ENCODE data around the gene RARS2. TPM values are rescaled to one million over a fixed set of nuclear protein-coding genes. Genes with fewer than 3 reads are reported as not detected.

The RARS2 gene
- total and polyA plus RNA-seq, 4 donors = 15.6 to 40.5 (median 24.4) TPM

- no peak overlapping the region for H3K4me3 ChIP-seq
- H3K9ac ChIP-seq (ENCODE audit: insufficient read depth in 1 of 2, low read length in 2 of 2) = no peak overlapping the region
- H3K27me3 ChIP-seq (ENCODE audit: control insufficient read depth in 3 of 3, insufficient read depth in 3 of 3, low read length in 2 of 3) = no peaks in the 10 kb centered on the region
- 83 to 88% methylated on average over 1 of the region's 1 CpG for WGBS, 2 donors
- peaks cover 0 to 30% (median 14%) of the 10 kb centered on the region in 4 donors for H3K36me3 ChIP-seq (ENCODE audit: control insufficient read depth in 4 of 4, insufficient read depth in 4 of 4, low read length in 4 of 4)
- no peak for TF ChIP-seq CTCF (IDR thresholded peaks at IDR 0.05; ENCODE audit: control extremely low read depth, extremely low read depth)
- no peaks in the 10 kb centered on the region for H3K9me3 ChIP-seq (ENCODE audit: control insufficient read depth in 4 of 4, insufficient read depth in 3 of 4, low read length in 3 of 4)
- ATAC-seq (ENCODE audit: insufficient read depth, low FRiP score) (no peak), DNase-seq (no peak)
- no peaks in the 10 kb centered on the region for H3K4me1 ChIP-seq (ENCODE audit: control insufficient read depth in 5 of 5, insufficient read depth in 5 of 5, low read length in 5 of 5)
- no peak overlapping the region for H3K27ac ChIP-seq (ENCODE audit: low read depth in 1 of 2, low read length in 1 of 2)
Measured at GRCh38 chr6:87561017-87561416, 28.8 kb downstream of the RARS2 start.

GRCh38 chr6:87558446-87558845, 31.3 kb downstream of the RARS2 start:
- no peak for TF ChIP-seq CTCF (IDR thresholded peaks at IDR 0.05; ENCODE audit: control extremely low read depth, extremely low read depth)
- H3K36me3 ChIP-seq (ENCODE audit: control insufficient read depth in 4 of 4, insufficient read depth in 4 of 4, low read length in 4 of 4) = peaks cover 4 to 34% (median 17%) of the 10 kb centered on the region in 4 donors

GRCh38 chr6:87555506-87555905, 34.3 kb downstream of the RARS2 start:
- no peak overlapping the region for H3K4me3 ChIP-seq
- no peaks in the 10 kb centered on the region for H3K27me3 ChIP-seq (ENCODE audit: control insufficient read depth in 3 of 3, insufficient read depth in 3 of 3, low read length in 2 of 3)
- no peak overlapping the region for H3K9ac ChIP-seq (ENCODE audit: insufficient read depth in 1 of 2, low read length in 2 of 2)
- ATAC-seq (ENCODE audit: insufficient read depth, low FRiP score) (no peak), DNase-seq (no peak)
- H3K36me3 ChIP-seq (ENCODE audit: control insufficient read depth in 4 of 4, insufficient read depth in 4 of 4, low read length in 4 of 4) = peaks cover 8 to 28% (median 17%) of the 10 kb centered on the region in 4 donors
- H3K27ac ChIP-seq (ENCODE audit: low read depth in 1 of 2, low read length in 1 of 2) = no peak overlapping the region
- H3K4me1 ChIP-seq (ENCODE audit: control insufficient read depth in 5 of 5, insufficient read depth in 5 of 5, low read length in 5 of 5) = no peaks in the 10 kb centered on the region
- TF ChIP-seq CTCF (IDR thresholded peaks at IDR 0.05; ENCODE audit: control extremely low read depth, extremely low read depth) = no peak
- H3K9me3 ChIP-seq (ENCODE audit: control insufficient read depth in 4 of 4, insufficient read depth in 3 of 4, low read length in 3 of 4) = no peaks in the 10 kb centered on the region

More at GRCh38 chr6:87558446-87558845, 31.3 kb downstream of the RARS2 start:
- H3K9me3 ChIP-seq (ENCODE audit: control insufficient read depth in 4 of 4, insufficient read depth in 3 of 4, low read length in 3 of 4) = no peaks in the 10 kb centered on the region
- H3K9ac ChIP-seq (ENCODE audit: insufficient read depth in 1 of 2, low read length in 2 of 2) = no peak overlapping the region
- no peak for DNase-seq
- H3K4me3 ChIP-seq = no peak overlapping the region
- no peaks in the 10 kb centered on the region for H3K27me3 ChIP-seq (ENCODE audit: control insufficient read depth in 3 of 3, insufficient read depth in 3 of 3, low read length in 2 of 3)
- H3K4me1 ChIP-seq (ENCODE audit: control insufficient read depth in 5 of 5, insufficient read depth in 5 of 5, low read length in 5 of 5) = no peaks in the 10 kb centered on the region
- H3K27ac ChIP-seq (ENCODE audit: low read depth in 1 of 2, low read length in 1 of 2) = no peak overlapping the region
- no peak for ATAC-seq (ENCODE audit: insufficient read depth, low FRiP score)

- no peaks in the 10 kb centered on the region for H3K27me3 ChIP-seq (ENCODE audit: control insufficient read depth in 3 of 3, insufficient read depth in 3 of 3, low read length in 2 of 3)
- WGBS, 2 donors = 80 to 92% methylated on average over 4 of the region's 4 CpGs
- no peak overlapping the region for H3K9ac ChIP-seq (ENCODE audit: insufficient read depth in 1 of 2, low read length in 2 of 2)
- no peak overlapping the region for H3K27ac ChIP-seq (ENCODE audit: low read depth in 1 of 2, low read length in 1 of 2)
- H3K36me3 ChIP-seq (ENCODE audit: control insufficient read depth in 4 of 4, insufficient read depth in 4 of 4, low read length in 4 of 4) = peaks cover 6 to 23% (median 16%) of the 10 kb centered on the region in 4 donors
- TF ChIP-seq CTCF (IDR thresholded peaks at IDR 0.05; ENCODE audit: control extremely low read depth, extremely low read depth) = no peak
- DNase-seq (peak in 1 of 3 donors; percentile 15), ATAC-seq (ENCODE audit: insufficient read depth, low FRiP score) (no peak)
- no peak overlapping the region for H3K4me3 ChIP-seq
- no peaks in the 10 kb centered on the region for H3K9me3 ChIP-seq (ENCODE audit: control insufficient read depth in 4 of 4, insufficient read depth in 3 of 4, low read length in 3 of 4)
- H3K4me1 ChIP-seq (ENCODE audit: control insufficient read depth in 5 of 5, insufficient read depth in 5 of 5, low read length in 5 of 5) = no peaks in the 10 kb centered on the region
Measured at GRCh38 chr6:87553159-87553765, 36.5 kb downstream of the RARS2 start.

All from lung (tissue), 12 donors.